Right lobe of liver (tissue), 6 donors: ENCODE data around the gene COL23A1. TPM values are rescaled to one million over a fixed set of nuclear protein-coding genes. Genes with fewer than 3 reads are reported as not detected.
A peak's percentile ranks its signal among the peaks of the same experiment; 100 is the strongest.

Experiments used
- ATAC-seq, 4 donors: fragments of 200-7000 bp; cut with Tn5 transposase; one replicate each; pipeline ENCODE4 v1.9.1; 2020; ENCODE audit warnings: mild to moderate bottlenecking in 4 of 4, moderate library complexity in 4 of 4
- DNase-seq, 3 donors: peaks; one replicate each; pipeline ENCODE4 v3.0.0-alpha.2; 2020
- H3K27ac ChIP-seq, 3 donors: fragments of 200-600 bp; one replicate each; pipeline ENCODE4 v1.8.0; 2022
- H3K27me3 ChIP-seq, 2 donors: fragments of 200-600 bp; one replicate each; pipeline ENCODE4 v1.8.0; 2022
- H3K36me3 ChIP-seq, 4 donors: fragments of 200-600 bp; sonication (generic) in 1 of 4; one replicate each; pipeline versions ENCODE4 v1.5.1 to v1.8.0; 2017 to 2022; ENCODE audit warnings: control low read depth in 1 of 4
- H3K4me1 ChIP-seq, 4 donors: fragments of 200-600 bp; sonication (generic) in 1 of 4; one replicate each; pipeline versions ENCODE4 v1.5.1 to v1.8.0; 2017 to 2022; ENCODE audit warnings: control low read depth in 1 of 4
- H3K4me3 ChIP-seq, 3 donors: fragments of 200-600 bp; one replicate each; pipeline ENCODE4 v1.8.0; 2022
- H3K9me3 ChIP-seq, 4 donors: fragments of 200-600 bp; sonication (generic) in 1 of 4; one replicate each; pipeline versions ENCODE4 v1.5.1 to v1.8.0; 2017 to 2022; ENCODE audit warnings: control low read depth in 1 of 4
- CTCF ChIP-seq, 4 donors: fragments of 200-600 bp in 3 of 4; fragments of 450-650 bp in 1 of 4; IDR thresholded peaks; one replicate each; pipeline versions ENCODE4 v1.5.1 to v1.8.0; 2016 to 2022; ENCODE audit warnings: antibody characterized with exemption in 4 of 4, mild to moderate bottlenecking in 2 of 4
- POLR2A ChIP-seq: fragments of 450-650 bp; IDR thresholded peaks from one replicate; pipeline ENCODE4 v1.6.1; 2017; ENCODE audit warnings: antibody characterized with exemption, mild to moderate bottlenecking
- WGBS: methylation state at CpG from one replicate; pipeline ENCODE4 v1.1.6; 2018; ENCODE audit warnings: low coverage, low lambda C conversion rate; ENCODE audit not compliant: insufficient coverage; ENCODE audit errors: missing lambda C conversion rate; 5-methylcytosine and 5-hydroxymethylcytosine counted together
- intact Hi-C, 2 donors: fragments of 100-400 bp; cut with DNase I; formaldehyde crosslinking; loops; one replicate each; pipeline versions ENCODE4 v1.11.2 to v1.14.1; 2022
- total RNA-seq, 6 experiments: library from RNA; depleted of rRNA in 2 of 6; stranded (reverse); fragments of >200 nt in 2 of 6; fragmentation: NEBNext Ultra II Directional in 3 of 6; extraction: Animal tissue kit (Norgen Biotek cat#: 25700) in 3 of 6; gene quantifications; one replicate each; pipeline versions ENCODE4 v1.1.0 to v1.2.4, GENCODE V29; 2016 to 2023
- donor health status: DM: no; HTN: yes; CAD: no.
- donor health status: DM: no; HTN: no; CAD: no.
- donor health status: DM: no; HTN: no; CAD: no.
- donor health status: DM: no; HTN: yes; CAD: no.
- donor health status: DM: no; HTN: yes; CAD: no.

Gene COL23A1
- total RNA-seq, 6 experiments from 2014 or later, result 0.25 to 1.2 (median 0.50) TPM

GRCh38 chr5:178367736-178368120 lies 222.5 kb downstream of the COL23A1 start:
- Histone ChIP-seq H3K4me3 (no peak overlapping the region), H3K27ac (no peak overlapping the region), H3K4me1 (no peaks in the 10 kb centered on the region), H3K27me3 (no peaks in the 10 kb centered on the region), H3K36me3 (no peaks in the 10 kb centered on the region), H3K9me3 (no peaks in the 10 kb centered on the region)
- ATAC-seq (no peak), DNase-seq (peak in 1 of 3 donors; percentile 28)
- 85% methylated on average over 3 of the region's 12 CpGs for WGBS
- TF ChIP-seq CTCF (IDR thresholded peaks at IDR 0.05) (no peak), POLR2A (no peak)
- intact Hi-C loops, result no loop called here

GRCh38 chr5:178366998-178367735 lies 223.0 kb downstream of the COL23A1 start:
- WGBS, result 75% methylated on average over 9 of the region's 21 CpGs
- Histone ChIP-seq H3K9me3 (no peaks in the 10 kb centered on the region), H3K36me3 (no peaks in the 10 kb centered on the region), H3K4me3 (no peak overlapping the region), H3K27ac (no peak overlapping the region), H3K27me3 (no peaks in the 10 kb centered on the region), H3K4me1 (no peaks in the 10 kb centered on the region)
- DNase-seq, result peak in 1 of 3 donors; percentile 22
- intact Hi-C loops, result no loop called here
- no peak for ATAC-seq
- TF ChIP-seq POLR2A (no peak), CTCF (IDR thresholded peaks at IDR 0.05) (no peak)

- WGBS, result 90% methylated on average over 8 of the region's 27 CpGs
- H3K36me3 ChIP-seq, result no peaks in the 10 kb centered on the region
- no peak overlapping the region for H3K27ac ChIP-seq
- H3K4me3 ChIP-seq, result no peak overlapping the region
- no peaks in the 10 kb centered on the region for H3K4me1 ChIP-seq
- ATAC-seq (no peak), DNase-seq (peak in 1 of 3 donors; percentile 42)
- H3K9me3 ChIP-seq, result no peaks in the 10 kb centered on the region
- no peaks in the 10 kb centered on the region for H3K27me3 ChIP-seq
- no peak for TF ChIP-seq CTCF (IDR thresholded peaks at IDR 0.05)
- TF ChIP-seq POLR2A, result no peak
- intact Hi-C loops, result no loop called here
Observed at GRCh38 chr5:178365501-178366440, 224.4 kb downstream of the COL23A1 start.

GRCh38 chr5:178364326-178364675 lies 225.9 kb downstream of the COL23A1 start:
- H3K9me3 ChIP-seq, result no peaks in the 10 kb centered on the region
- no peaks in the 10 kb centered on the region for H3K27me3 ChIP-seq
- H3K4me1 ChIP-seq, result no peaks in the 10 kb centered on the region
- no peak overlapping the region for H3K4me3 ChIP-seq
- intact Hi-C loops, result no loop called here
- no peak overlapping the region for H3K27ac ChIP-seq
- WGBS, result 94% methylated on average over 5 of the region's 7 CpGs
- ATAC-seq (no peak), DNase-seq (no peak)
- no peak for TF ChIP-seq CTCF (IDR thresholded peaks at IDR 0.05)
- TF ChIP-seq POLR2A, result no peak
- H3K36me3 ChIP-seq, result no peaks in the 10 kb centered on the region
